HG02970 (cell line): ENCODE results near the gene SART3.

ENCODE experiments used
- ATAC-seq: cut with Tn5 transposase; IDR thresholded peaks from one replicate; pipeline ENCODE4 v1.9.1; 2021; ENCODE audit warnings: mild to moderate bottlenecking, moderate library complexity, moderate number of reproducible peaks; ENCODE audit not compliant: unreplicated experiment, low FRiP score

The SART3 gene

GRCh38 chr12:108560752-108561719 is at the start of gene SART3:
Gene SART3 (minus strand): TSS chr12:108561173. CDS start chr12:108561154, 19 bp downstream.
- ATAC-seq, result peak; percentile 43

GRCh38 chr12:108610336-108610815 is 49.4 kb upstream of the SART3 start:
- ATAC-seq, result no peak

GRCh38 chr12:108609537-108610335 is 48.8 kb upstream of the SART3 start:
- ATAC-seq, result no peak

- ATAC-seq, result no peak
Observed at GRCh38 chr12:108608616-108609015, 47.6 kb upstream of the SART3 start.

GRCh38 chr12:108607981-108608600 is 47.1 kb upstream of the SART3 start:
- no peak for ATAC-seq

- ATAC-seq, result no peak
Observed at GRCh38 chr12:108606492-108606891, 45.5 kb upstream of the SART3 start.

- no peak for ATAC-seq
Observed at GRCh38 chr12:108605690-108606406, 44.9 kb upstream of the SART3 start.

- no peak for ATAC-seq
Observed at GRCh38 chr12:108605000-108605689, 44.2 kb upstream of the SART3 start.

GRCh38 chr12:108604208-108604941 is 43.4 kb upstream of the SART3 start:
- no peak for ATAC-seq

GRCh38 chr12:108603743-108604142 is 42.8 kb upstream of the SART3 start:
- ATAC-seq, result no peak

GRCh38 chr12:108602976-108603704 is 42.2 kb upstream of the SART3 start:
- no peak for ATAC-seq

- no peak for ATAC-seq
Observed at GRCh38 chr12:108602209-108602705, 41.3 kb upstream of the SART3 start.

- ATAC-seq, result no peak
Observed at GRCh38 chr12:108600702-108601007, 39.7 kb upstream of the SART3 start.

- ATAC-seq, result no peak
Observed at GRCh38 chr12:108599948-108600701, 39.2 kb upstream of the SART3 start.

- ATAC-seq, result no peak
Observed at GRCh38 chr12:108599541-108599940, 38.6 kb upstream of the SART3 start.

GRCh38 chr12:108598553-108599250 is 37.7 kb upstream of the SART3 start:
- no peak for ATAC-seq
